Mesothelial cell of epicardium (in vitro differentiated cells): ENCODE measurements around the gene PIWIL4. TPM values are rescaled to one million over a fixed set of nuclear protein-coding genes. Genes with fewer than 3 reads are reported as not detected.

Source experiments
- DNase-seq, 2 experiments: peaks; one replicate each; pipeline ENCODE4 v3.0.0; 2021; ENCODE audit warnings: low spot score in 2 of 2; ENCODE audit not compliant: unreplicated experiment in 2 of 2
- H3K27ac Mint-ChIP-seq: 2 replicates; pipeline ENCODE4 v1.8.0; 2021; ENCODE audit warnings: mixed read lengths
- H3K27me3 Mint-ChIP-seq: 2 replicates; pipeline ENCODE4 v1.8.0; 2021; ENCODE audit warnings: low read depth, mixed read lengths
- H3K36me3 Mint-ChIP-seq: 2 replicates; pipeline ENCODE4 v1.8.0; 2021; ENCODE audit warnings: mixed read lengths
- H3K4me1 Mint-ChIP-seq: 2 replicates; pipeline ENCODE4 v1.8.0; 2021; ENCODE audit warnings: mixed read lengths
- H3K4me3 Mint-ChIP-seq: 2 replicates; pipeline ENCODE4 v1.8.0; 2021; ENCODE audit warnings: mild to moderate bottlenecking, moderate library complexity, mixed read lengths
- H3K9me3 Mint-ChIP-seq: 2 replicates; pipeline ENCODE4 v1.8.0; 2021; ENCODE audit warnings: mixed read lengths
- CTCF ChIP-seq: fragments of 200-600 bp; sonication (generic); IDR thresholded peaks from one replicate; pipeline ENCODE4 v1.5.0; 2021; ENCODE audit warnings: antibody characterized with exemption; ENCODE audit not compliant: unreplicated experiment
- total RNA-seq: library from RNA; stranded (reverse); gene quantifications from 3 replicates; pipeline ENCODE4 v1.2.1, GENCODE V29; 2021

Gene PIWIL4
- total RNA-seq, 1 donor from 2014 or later = 4.9 TPM

GRCh38 chr11:94595076-94595475 is 27.9 kb downstream of the PIWIL4 start:
- TF ChIP-seq CTCF = no peak
- Mint-ChIP-seq H3K27me3 (no peaks in the 10 kb centered on the region), H3K9me3 (peaks cover 5% of the 10 kb centered on the region), H3K4me3 (no peak overlapping the region), H3K4me1 (peaks cover 4% of the 10 kb centered on the region), H3K36me3 (peaks cover 21% of the 10 kb centered on the region), H3K27ac (no peak overlapping the region)
- no peak for DNase-seq

- peaks cover 6% of the 10 kb centered on the region for H3K4me1 Mint-ChIP-seq
- H3K27me3 Mint-ChIP-seq = no peaks in the 10 kb centered on the region
- peaks cover 30% of the 10 kb centered on the region for H3K36me3 Mint-ChIP-seq
- no peak for TF ChIP-seq CTCF
- H3K9me3 Mint-ChIP-seq = peaks cover 7% of the 10 kb centered on the region
- H3K4me3 Mint-ChIP-seq = no peak overlapping the region
- DNase-seq = no peak
- H3K27ac Mint-ChIP-seq = no peak overlapping the region
Observed at GRCh38 chr11:94597896-94598295, 30.7 kb downstream of the PIWIL4 start.

GRCh38 chr11:94599510-94599909 is 32.3 kb downstream of the PIWIL4 start:
- no peak for DNase-seq
- Mint-ChIP-seq H3K27ac (no peak overlapping the region), H3K4me3 (no peak overlapping the region), H3K27me3 (no peaks in the 10 kb centered on the region), H3K36me3 (peaks cover 27% of the 10 kb centered on the region), H3K4me1 (peaks cover 14% of the 10 kb centered on the region), H3K9me3 (peaks cover 7% of the 10 kb centered on the region)
- no peak for TF ChIP-seq CTCF

GRCh38 chr11:94602430-94603372 is 35.5 kb downstream of the PIWIL4 start:
- DNase-seq = no peak
- Mint-ChIP-seq H3K4me3 (no peak overlapping the region), H3K27me3 (no peaks in the 10 kb centered on the region), H3K27ac (peak overlapping the region; percentile 39), H3K9me3 (peaks cover 7% of the 10 kb centered on the region), H3K4me1 (peaks cover 21% of the 10 kb centered on the region), H3K36me3 (peaks cover 27% of the 10 kb centered on the region)
- TF ChIP-seq CTCF = no peak

- H3K4me3 Mint-ChIP-seq = no peak overlapping the region
- no peak overlapping the region for H3K27ac Mint-ChIP-seq
- no peak for TF ChIP-seq CTCF
- peaks cover 32% of the 10 kb centered on the region for H3K36me3 Mint-ChIP-seq
- H3K4me1 Mint-ChIP-seq = peaks cover 21% of the 10 kb centered on the region
- DNase-seq = no peak
- peaks cover 7% of the 10 kb centered on the region for H3K9me3 Mint-ChIP-seq
- H3K27me3 Mint-ChIP-seq = no peaks in the 10 kb centered on the region
Observed at GRCh38 chr11:94603587-94603986, 36.4 kb downstream of the PIWIL4 start.
